ENCODE results near the gene SERPINA1. TPM values are rescaled to one million over a fixed set of nuclear protein-coding genes. Genes with fewer than 3 reads are reported as not detected.

The SERPINA1 gene
- total and polyA plus RNA-seq, 2 of the 13 experiments (the other 11 are each of a cell fraction or from before 2014, with no cell fraction given) = 3,266 to 11,015 TPM

DNA sequence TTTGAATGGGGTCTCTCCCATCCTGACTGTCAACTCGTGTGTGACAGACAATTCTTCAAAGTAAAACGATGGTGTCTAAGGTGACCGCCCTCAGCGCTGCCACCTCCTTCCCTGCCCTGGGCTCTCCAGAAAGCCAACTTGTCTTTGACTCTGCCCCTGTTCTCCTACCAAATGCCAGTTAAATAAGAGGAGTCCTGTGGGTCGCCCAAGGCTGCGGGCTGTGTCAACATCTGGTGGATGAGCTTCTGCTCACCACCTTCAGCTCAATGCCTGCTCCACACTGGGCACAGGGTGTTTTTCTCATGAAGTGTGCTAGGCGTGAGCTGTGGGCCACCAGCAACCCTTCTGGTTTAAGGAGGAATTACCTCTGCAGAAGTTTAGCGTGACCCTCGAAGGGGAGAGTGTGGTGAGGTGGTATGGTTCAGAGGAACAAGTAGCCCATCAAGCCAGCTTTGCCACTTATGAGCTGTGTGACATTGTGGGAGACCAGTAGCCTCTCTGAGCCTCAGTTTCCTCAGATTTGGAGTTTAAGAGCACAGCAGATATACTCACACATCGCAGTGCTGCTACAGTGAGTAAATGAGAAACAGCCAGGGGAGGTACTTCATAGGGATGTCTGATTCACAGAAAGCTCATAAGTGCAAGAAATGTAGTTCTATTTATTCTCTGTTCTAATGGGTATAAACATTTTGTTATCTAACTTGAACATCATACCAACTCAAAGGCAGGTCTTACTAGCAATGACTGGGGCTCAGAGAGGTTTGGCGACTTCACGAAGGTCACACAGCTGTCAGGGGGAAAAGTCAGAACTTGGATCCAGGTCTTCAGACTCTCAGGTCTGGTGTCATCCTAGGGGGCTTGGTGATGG lies 12.1 kb downstream of the SERPINA1 start (continued):
- TF ChIP-seq FOXM1 (CRISPR knock-in tag; IDR thresholded peaks at IDR 0.05) (no peak), KDM6A (CRISPR knock-in tag; IDR thresholded peaks at IDR 0.05; ENCODE audit: low read depth) (no peak), THYN1 (CRISPR knock-in tag; IDR thresholded peaks at IDR 0.05; ENCODE audit: borderline replicate concordance, low read depth) (no peak), THAP8 (CRISPR knock-in tag; IDR thresholded peaks at IDR 0.05; ENCODE audit: borderline replicate concordance) (no peak; the same call in 1 of the 2 replicates), TARDBP (CRISPR knock-in tag; IDR thresholded peaks at IDR 0.05) (no peak), SETDB1 (CRISPR knock-in tag; IDR thresholded peaks at IDR 0.05; ENCODE audit: borderline replicate concordance) (no peak), NFIB (CRISPR knock-in tag; IDR thresholded peaks at IDR 0.05; ENCODE audit: borderline replicate concordance) (no peak), MLX (CRISPR knock-in tag; IDR thresholded peaks at IDR 0.05) (no peak; the same call in 1 of the 2 replicates), NCOA5 (CRISPR knock-in tag; IDR thresholded peaks at IDR 0.05) (peak; percentile 70; the same call in 1 of the 2 replicates), ZKSCAN8 (CRISPR knock-in tag; IDR thresholded peaks at IDR 0.05; ENCODE audit: borderline replicate concordance) (no peak; the same call in 1 of the 2 replicates), ZBTB26 (CRISPR knock-in tag; IDR thresholded peaks at IDR 0.05; ENCODE audit: borderline replicate concordance) (no peak), MAF1 (CRISPR knock-in tag; IDR thresholded peaks at IDR 0.05; ENCODE audit: borderline replicate concordance) (no peak), ZGPAT (CRISPR knock-in tag; IDR thresholded peaks at IDR 0.05) (peak; percentile 59; the same call in 1 of the 2 replicates), LBX2 (CRISPR knock-in tag; IDR thresholded peaks at IDR 0.05; ENCODE audit: borderline replicate concordance) (no peak), KLF6 (CRISPR knock-in tag; IDR thresholded peaks at IDR 0.05) (0 out of 2 replicates have a peak, but pooled peaks have one; percentile 8), THAP11 (CRISPR knock-in tag; IDR thresholded peaks at IDR 0.05) (peak; percentile 22; the same call in 1 of the 2 replicates), NR2F2 (IDR thresholded peaks at IDR 0.05; ENCODE audit: borderline replicate concordance, low read depth) (peak; percentile 48; the same call in 1 of the 2 replicates)
- TF ChIP-seq, protein P1, sequence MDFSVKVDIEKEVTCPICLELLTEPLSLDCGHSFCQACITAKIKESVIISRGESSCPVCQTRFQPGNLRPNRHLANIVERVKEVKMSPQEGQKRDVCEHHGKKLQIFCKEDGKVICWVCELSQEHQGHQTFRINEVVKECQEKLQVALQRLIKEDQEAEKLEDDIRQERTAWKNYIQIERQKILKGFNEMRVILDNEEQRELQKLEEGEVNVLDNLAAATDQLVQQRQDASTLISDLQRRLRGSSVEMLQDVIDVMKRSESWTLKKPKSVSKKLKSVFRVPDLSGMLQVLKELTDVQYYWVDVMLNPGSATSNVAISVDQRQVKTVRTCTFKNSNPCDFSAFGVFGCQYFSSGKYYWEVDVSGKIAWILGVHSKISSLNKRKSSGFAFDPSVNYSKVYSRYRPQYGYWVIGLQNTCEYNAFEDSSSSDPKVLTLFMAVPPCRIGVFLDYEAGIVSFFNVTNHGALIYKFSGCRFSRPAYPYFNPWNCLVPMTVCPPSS (IDR thresholded peaks at IDR 0.05) = no peak
- TF ChIP-seq, protein P2, sequence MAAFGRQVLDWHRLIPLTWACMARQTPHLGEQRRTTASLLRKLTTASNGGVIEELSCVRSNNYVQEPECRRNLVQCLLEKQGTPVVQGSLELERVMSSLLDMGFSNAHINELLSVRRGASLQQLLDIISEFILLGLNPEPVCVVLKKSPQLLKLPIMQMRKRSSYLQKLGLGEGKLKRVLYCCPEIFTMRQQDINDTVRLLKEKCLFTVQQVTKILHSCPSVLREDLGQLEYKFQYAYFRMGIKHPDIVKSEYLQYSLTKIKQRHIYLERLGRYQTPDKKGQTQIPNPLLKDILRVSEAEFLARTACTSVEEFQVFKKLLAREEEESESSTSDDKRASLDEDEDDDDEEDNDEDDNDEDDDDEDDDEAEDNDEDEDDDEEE (CRISPR knock-in tag; IDR thresholded peaks at IDR 0.05) = no peak
- TF ChIP-seq, protein P3, sequence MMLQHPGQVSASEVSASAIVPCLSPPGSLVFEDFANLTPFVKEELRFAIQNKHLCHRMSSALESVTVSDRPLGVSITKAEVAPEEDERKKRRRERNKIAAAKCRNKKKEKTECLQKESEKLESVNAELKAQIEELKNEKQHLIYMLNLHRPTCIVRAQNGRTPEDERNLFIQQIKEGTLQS (CRISPR knock-in tag; IDR thresholded peaks at IDR 0.05) = no peak
